ENCODE results near the gene P4HB.

P4HB gene

DNA sequence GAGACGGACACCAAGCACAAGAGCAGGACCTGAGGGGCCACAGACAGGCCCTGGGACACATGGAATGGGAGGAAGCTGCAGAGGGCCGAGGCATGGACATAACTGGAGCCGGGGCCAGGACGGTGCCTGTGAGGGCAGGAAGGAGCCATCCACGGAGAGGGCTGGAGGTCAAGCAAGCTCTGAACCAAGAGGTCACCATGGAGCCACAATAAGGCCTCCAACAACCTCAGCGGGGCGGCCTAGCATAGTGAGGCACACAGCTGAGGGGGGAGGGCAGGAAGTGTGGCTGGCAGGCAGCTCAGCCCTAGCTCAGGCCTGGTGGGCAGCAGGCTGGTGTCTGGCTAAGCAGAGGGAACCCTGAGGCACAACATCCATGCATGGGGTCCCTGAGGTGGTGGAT is 31.7 kb downstream of the P4HB start:
- no peak overlapping the region for H3K4me3 ChIP-seq (ENCODE audit: low read length)
- H3K36me3 ChIP-seq (ENCODE audit: control insufficient read depth, insufficient read depth, low read length): no peaks in the 10 kb centered on the region
- H3K9me3 ChIP-seq (ENCODE audit: control insufficient read depth, low read length): no peaks in the 10 kb centered on the region
- peaks cover 13% of the 10 kb centered on the region for H3K4me1 ChIP-seq (ENCODE audit: control insufficient read depth, insufficient read depth, low read length)
- no peaks in the 10 kb centered on the region for H3K27me3 ChIP-seq (ENCODE audit: control insufficient read depth, insufficient read depth, low read length)
- no peak overlapping the region for H3K9ac ChIP-seq (ENCODE audit: low read length)

DNA sequence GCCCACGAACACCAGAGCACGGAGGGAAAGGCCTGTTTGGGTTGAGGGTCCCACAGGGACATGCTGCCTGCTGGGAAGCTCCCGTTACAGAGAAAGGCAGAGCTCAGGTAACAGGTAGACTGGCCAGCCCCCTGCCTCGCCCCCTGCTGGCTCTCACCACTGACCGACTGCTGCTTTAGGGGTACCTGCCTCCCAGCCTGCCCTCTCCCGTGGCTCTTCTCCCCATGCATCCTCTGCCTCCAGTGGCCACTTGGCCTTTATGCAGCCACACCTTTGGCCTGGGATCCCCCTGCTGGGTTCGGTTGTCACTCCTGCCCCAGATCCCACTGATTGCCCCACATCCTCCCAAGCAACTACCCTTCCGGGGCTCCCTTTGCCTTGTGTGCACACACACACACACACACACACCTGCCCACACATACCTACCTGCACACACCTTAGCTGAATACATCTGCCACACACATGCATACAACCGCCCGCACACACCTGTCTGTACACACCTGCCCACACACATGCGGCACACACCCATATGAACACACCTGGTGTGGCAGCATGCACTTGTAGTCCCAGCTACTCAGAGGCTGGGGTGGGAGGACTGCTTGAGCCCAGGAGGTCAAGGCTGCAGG is 34.4 kb downstream of the P4HB start:
- Histone ChIP-seq H3K9ac (ENCODE audit: low read length) (no peak overlapping the region), H3K36me3 (ENCODE audit: control insufficient read depth, insufficient read depth, low read length) (no peaks in the 10 kb centered on the region), H3K4me3 (ENCODE audit: low read length) (no peak overlapping the region), H3K4me1 (ENCODE audit: control insufficient read depth, insufficient read depth, low read length) (peaks cover 25% of the 10 kb centered on the region), H3K9me3 (ENCODE audit: control insufficient read depth, low read length) (no peaks in the 10 kb centered on the region), H3K27me3 (ENCODE audit: control insufficient read depth, insufficient read depth, low read length) (no peaks in the 10 kb centered on the region)

DNA sequence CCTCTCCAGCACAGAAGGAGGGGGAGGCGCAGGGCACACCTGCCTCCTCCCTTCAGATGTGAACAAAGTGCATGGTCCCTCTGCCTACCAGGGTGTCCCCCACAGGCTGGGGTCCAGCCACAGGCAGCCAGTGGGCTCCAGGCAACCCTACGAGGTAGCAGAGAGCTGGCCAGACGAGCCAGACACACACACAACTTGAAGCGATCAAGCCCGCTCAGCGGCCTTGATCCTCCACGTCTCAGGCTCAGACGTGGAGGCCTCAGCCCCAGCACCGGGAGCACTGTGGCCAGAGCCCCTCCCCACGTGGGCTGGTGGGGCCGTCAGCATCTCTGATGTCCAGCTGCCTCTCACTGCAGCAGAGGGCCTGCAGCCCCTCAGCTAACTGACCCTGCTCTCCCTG is 35.7 kb downstream of the P4HB start:
- Histone ChIP-seq H3K4me1 (ENCODE audit: control insufficient read depth, insufficient read depth, low read length) (peaks cover 25% of the 10 kb centered on the region), H3K27me3 (ENCODE audit: control insufficient read depth, insufficient read depth, low read length) (no peaks in the 10 kb centered on the region), H3K36me3 (ENCODE audit: control insufficient read depth, insufficient read depth, low read length) (no peaks in the 10 kb centered on the region), H3K9me3 (ENCODE audit: control insufficient read depth, low read length) (no peaks in the 10 kb centered on the region), H3K4me3 (ENCODE audit: low read length) (no peak overlapping the region), H3K9ac (ENCODE audit: low read length) (no peak overlapping the region)

DNA sequence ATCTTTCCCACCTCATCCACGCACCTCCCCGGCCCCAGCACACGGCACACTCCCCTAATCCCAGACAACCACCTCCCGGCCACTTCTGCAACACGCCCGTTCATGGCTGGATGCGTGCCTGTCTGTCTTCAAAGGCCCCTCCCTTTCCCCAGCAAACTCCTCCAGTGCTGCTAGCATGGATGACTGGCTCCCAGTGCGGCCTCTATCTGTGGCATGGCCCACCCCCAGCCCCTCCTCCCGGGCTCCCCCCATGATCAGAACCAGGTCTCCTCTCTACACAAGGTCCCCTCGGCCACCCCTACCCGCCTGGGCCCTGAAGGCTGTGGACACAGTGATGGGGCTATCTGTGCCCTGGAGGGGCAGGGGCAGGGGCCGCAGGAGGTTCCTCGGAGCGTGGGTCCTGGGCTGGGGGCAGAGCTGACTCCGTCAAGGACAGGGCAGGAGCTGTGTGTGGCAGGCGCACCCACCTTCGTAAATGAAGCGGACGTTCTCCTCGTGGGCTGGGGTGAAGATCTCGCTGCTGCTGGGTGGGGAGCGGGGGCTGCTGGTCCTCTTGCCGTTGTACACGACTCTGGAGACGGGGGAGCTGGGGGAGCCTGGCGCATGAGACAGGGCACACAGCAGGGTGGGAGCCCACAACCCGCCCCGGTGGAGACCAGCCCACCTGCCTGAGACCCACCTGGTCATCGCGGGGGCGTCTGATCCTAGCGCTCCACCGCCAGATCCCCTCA is 36.4 kb downstream of the P4HB start:
- Histone ChIP-seq H3K9me3 (ENCODE audit: control insufficient read depth, low read length) (no peaks in the 10 kb centered on the region), H3K36me3 (ENCODE audit: control insufficient read depth, insufficient read depth, low read length) (no peaks in the 10 kb centered on the region), H3K9ac (ENCODE audit: low read length) (no peak overlapping the region), H3K27me3 (ENCODE audit: control insufficient read depth, insufficient read depth, low read length) (no peaks in the 10 kb centered on the region), H3K4me3 (ENCODE audit: low read length) (no peak overlapping the region), H3K4me1 (ENCODE audit: control insufficient read depth, insufficient read depth, low read length) (peaks cover 25% of the 10 kb centered on the region)

DNA sequence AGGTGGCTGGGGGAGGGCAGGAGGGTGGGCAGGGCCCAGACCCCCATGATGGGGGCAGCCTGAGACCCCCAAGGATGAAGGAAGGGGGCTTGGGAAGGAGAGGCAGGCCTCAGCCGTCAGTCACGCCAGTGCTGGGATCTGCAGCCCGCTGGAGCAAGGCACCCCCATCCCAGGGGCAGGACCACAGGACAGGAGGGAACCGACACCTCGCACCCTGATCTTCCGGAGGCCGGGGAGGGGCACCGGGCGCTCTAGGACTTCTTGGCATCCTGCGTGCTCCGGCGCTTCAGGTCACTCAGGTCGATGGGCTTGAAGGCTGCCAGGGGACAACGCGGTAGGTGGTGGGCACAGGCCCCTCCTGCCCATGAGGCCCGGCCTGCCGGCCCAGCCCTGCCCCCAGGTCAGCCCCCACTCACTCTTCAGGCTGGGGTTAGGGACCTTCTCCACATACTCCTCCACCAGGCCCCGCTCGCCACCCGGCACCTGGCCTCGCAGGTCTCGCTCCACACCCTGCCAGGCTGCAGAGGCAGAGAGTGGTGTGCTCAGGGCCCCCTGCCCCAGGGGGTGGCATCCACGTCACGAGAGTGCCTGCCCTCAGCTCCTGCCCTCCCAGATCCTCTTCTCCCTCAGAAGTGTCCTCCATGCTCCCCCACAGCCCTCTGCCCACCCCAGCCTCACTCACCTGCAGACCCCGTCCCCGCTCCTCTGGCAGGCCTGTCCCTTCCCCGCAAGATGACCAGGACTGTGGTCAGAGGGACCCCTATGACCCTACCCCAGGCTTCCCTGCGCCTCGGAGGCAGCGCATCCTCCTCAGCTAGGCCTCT is 37.1 kb downstream of the P4HB start:
- Histone ChIP-seq H3K9ac (ENCODE audit: low read length) (no peak overlapping the region), H3K4me3 (ENCODE audit: low read length) (no peak overlapping the region), H3K4me1 (ENCODE audit: control insufficient read depth, insufficient read depth, low read length) (peaks cover 25% of the 10 kb centered on the region), H3K36me3 (ENCODE audit: control insufficient read depth, insufficient read depth, low read length) (no peaks in the 10 kb centered on the region), H3K9me3 (ENCODE audit: control insufficient read depth, low read length) (no peaks in the 10 kb centered on the region), H3K27me3 (ENCODE audit: control insufficient read depth, insufficient read depth, low read length) (no peaks in the 10 kb centered on the region)

DNA sequence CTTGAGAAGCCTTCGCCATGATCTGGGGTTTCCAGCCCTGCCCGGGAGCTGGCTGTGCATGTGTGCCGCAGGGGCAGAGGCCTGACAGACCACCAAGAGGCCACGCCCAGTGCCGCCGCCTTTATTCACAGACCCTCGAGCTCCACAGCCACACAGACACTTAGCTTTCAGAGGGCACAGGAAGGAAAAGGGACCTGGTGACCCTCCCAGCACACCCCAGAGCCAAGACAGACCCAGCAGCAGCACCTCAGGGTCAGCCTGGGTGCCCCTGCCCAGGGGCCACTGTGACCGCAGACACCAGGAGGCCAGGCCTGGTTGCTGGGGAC is 38.1 kb downstream of the P4HB start:
- Histone ChIP-seq H3K9ac (ENCODE audit: low read length) (peak overlapping the region; percentile 51), H3K27me3 (ENCODE audit: control insufficient read depth, insufficient read depth, low read length) (no peaks in the 10 kb centered on the region), H3K9me3 (ENCODE audit: control insufficient read depth, low read length) (no peaks in the 10 kb centered on the region), H3K4me1 (ENCODE audit: control insufficient read depth, insufficient read depth, low read length) (peaks cover 21% of the 10 kb centered on the region), H3K4me3 (ENCODE audit: low read length) (no peak overlapping the region), H3K36me3 (ENCODE audit: control insufficient read depth, insufficient read depth, low read length) (no peaks in the 10 kb centered on the region)

DNA sequence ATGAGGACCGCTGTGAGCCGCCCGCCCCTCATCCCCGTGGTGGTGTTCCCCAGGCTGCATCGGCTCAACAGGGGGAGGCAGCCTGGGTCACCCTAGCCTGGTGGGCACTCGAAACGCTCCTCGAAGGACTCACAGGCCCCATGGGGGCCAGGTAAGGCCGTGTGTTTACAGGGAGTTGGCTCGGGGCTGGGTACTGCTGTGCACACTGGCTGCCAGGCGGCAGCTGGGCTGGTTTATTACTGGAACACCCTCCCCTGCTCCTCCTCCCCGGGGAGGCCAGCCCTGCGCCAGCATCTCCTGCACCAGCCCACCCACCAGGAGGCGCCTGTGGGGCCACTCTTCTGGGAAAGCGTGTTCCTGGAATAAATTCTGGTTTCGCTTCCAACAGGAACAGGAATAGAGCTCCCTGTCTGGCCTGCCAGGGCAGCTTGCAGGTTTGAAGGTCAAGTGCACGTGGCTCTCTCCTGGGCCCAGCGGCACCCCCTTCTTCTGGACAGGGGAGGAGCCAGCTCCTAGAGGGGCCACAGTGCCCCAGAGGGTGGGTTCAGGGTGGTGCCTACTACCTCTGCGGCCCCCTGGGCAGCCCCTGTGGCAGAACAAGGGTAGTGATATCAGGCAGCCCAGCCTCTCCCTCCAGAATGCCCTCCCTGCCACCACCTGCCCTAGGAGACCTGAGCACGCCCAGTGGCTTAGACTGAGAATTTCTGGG is 38.6 kb downstream of the P4HB start:
- Histone ChIP-seq H3K4me1 (ENCODE audit: control insufficient read depth, insufficient read depth, low read length) (peaks cover 21% of the 10 kb centered on the region), H3K36me3 (ENCODE audit: control insufficient read depth, insufficient read depth, low read length) (no peaks in the 10 kb centered on the region), H3K9ac (ENCODE audit: low read length) (peak overlapping the region; percentile 51), H3K9me3 (ENCODE audit: control insufficient read depth, low read length) (no peaks in the 10 kb centered on the region), H3K27me3 (ENCODE audit: control insufficient read depth, insufficient read depth, low read length) (no peaks in the 10 kb centered on the region), H3K4me3 (ENCODE audit: low read length) (no peak overlapping the region)

DNA sequence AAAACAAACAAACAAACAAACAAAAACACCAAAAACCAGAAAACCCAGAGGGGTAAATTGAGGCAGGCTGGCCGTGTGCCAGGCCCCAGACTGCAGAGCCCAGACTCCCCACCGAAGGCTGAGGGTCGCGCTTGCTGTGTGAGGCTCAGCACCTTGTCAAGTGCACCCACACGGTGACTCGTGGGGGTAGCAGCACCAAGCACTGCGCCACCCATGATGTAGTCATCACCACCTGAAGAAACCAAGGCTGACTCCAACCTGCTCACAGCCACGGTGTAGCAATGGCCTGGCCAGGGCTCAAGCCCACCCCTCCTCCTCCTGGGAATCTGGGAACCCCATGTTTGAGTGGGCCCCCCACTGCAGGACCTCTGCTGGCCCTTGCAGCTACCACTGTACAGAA is 39.2 kb downstream of the P4HB start:
- peak overlapping the region; percentile 51 for H3K9ac ChIP-seq (ENCODE audit: low read length)
- no peaks in the 10 kb centered on the region for H3K27me3 ChIP-seq (ENCODE audit: control insufficient read depth, insufficient read depth, low read length)
- no peaks in the 10 kb centered on the region for H3K9me3 ChIP-seq (ENCODE audit: control insufficient read depth, low read length)
- no peaks in the 10 kb centered on the region for H3K36me3 ChIP-seq (ENCODE audit: control insufficient read depth, insufficient read depth, low read length)
- peaks cover 24% of the 10 kb centered on the region for H3K4me1 ChIP-seq (ENCODE audit: control insufficient read depth, insufficient read depth, low read length)
- H3K4me3 ChIP-seq (ENCODE audit: low read length): no peak overlapping the region

DNA sequence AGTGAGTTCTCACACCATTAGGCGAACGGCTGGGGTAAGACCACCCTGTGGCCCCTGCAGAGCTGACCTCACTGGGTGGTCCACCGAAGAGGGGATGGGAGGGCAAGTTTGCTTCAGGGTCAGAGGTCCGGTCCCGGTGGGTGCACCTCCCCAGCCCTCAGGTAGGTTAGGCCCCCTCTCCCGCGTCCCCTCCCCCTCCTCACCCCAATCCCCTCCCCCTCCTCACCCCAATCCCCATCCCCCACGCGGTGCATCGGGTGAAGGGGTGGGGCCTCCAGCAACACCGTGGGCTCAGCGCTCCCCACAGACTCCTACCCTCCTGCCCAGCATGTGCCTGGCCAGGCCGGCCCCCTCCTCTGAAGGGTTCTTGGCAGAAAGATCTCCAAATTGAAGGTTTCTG is 40.6 kb downstream of the P4HB start:
- Histone ChIP-seq H3K36me3 (ENCODE audit: control insufficient read depth, insufficient read depth, low read length) (no peaks in the 10 kb centered on the region), H3K27me3 (ENCODE audit: control insufficient read depth, insufficient read depth, low read length) (no peaks in the 10 kb centered on the region), H3K4me3 (ENCODE audit: low read length) (no peak overlapping the region), H3K9ac (ENCODE audit: low read length) (no peak overlapping the region), H3K9me3 (ENCODE audit: control insufficient read depth, low read length) (no peaks in the 10 kb centered on the region), H3K4me1 (ENCODE audit: control insufficient read depth, insufficient read depth, low read length) (peaks cover 38% of the 10 kb centered on the region)

DNA sequence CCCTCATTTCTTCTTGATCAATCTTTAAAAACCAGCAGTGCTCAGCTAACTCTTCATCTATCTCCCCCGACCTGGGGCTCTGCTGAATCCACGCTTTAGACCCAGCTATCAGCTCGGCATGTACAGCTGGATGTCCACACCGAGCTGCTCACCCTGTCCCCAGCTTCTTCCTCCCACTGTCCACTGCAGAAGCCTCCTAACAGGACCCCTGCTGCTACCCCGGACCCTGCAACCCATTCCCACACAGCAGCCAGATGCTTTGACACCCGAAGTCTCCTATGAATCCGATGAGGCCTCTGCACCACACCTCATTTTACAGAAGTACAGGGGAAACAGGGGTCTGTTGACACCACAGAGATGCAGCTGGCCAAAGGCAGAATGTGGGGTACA is 42.6 kb downstream of the P4HB start:
- no peaks in the 10 kb centered on the region for H3K27me3 ChIP-seq (ENCODE audit: control insufficient read depth, insufficient read depth, low read length)
- no peak overlapping the region for H3K9ac ChIP-seq (ENCODE audit: low read length)
- H3K4me1 ChIP-seq (ENCODE audit: control insufficient read depth, insufficient read depth, low read length): peaks cover 34% of the 10 kb centered on the region
- H3K36me3 ChIP-seq (ENCODE audit: control insufficient read depth, insufficient read depth, low read length): no peaks in the 10 kb centered on the region
- no peaks in the 10 kb centered on the region for H3K9me3 ChIP-seq (ENCODE audit: control insufficient read depth, low read length)
- H3K4me3 ChIP-seq (ENCODE audit: low read length): no peak overlapping the region

DNA sequence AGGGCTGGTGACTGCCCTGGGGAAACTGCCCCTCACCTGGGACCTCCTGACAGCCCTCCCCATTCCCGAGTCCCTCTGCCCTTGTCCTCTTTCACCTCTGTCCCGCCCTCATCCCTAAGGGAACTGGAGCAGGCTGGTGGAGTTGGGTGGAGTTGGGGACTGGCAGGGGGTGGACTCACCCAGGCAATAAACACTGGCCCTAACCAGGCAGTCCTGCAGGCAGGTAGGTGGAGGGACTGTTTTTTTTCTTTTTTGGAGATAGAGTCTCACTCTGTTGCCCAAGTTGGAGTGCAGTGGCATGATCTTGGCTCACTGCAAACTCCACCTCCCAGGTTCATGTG is 44.7 kb downstream of the P4HB start:
- no peaks in the 10 kb centered on the region for H3K36me3 ChIP-seq (ENCODE audit: control insufficient read depth, insufficient read depth, low read length)
- peaks cover under 1% of the 10 kb centered on the region for H3K27me3 ChIP-seq (ENCODE audit: control insufficient read depth, insufficient read depth, low read length)
- peaks cover 16% of the 10 kb centered on the region for H3K4me1 ChIP-seq (ENCODE audit: control insufficient read depth, insufficient read depth, low read length)
- no peaks in the 10 kb centered on the region for H3K9me3 ChIP-seq (ENCODE audit: control insufficient read depth, low read length)
- H3K9ac ChIP-seq (ENCODE audit: low read length): peak overlapping the region; percentile 15
- no peak overlapping the region for H3K4me3 ChIP-seq (ENCODE audit: low read length)

Measured in mucosa of stomach (tissue), 1 donor.